CD4-positive, alpha-beta T cell treated with Interleukin-21 for 1 hour (primary cell): ENCODE results near the gene RNF180.
"Not testable (repeated sequence)": the region's sequence is repeated elsewhere in the genome, so short reads cannot be mapped to it uniquely, and the experiment has no call there.

Experiments
- DNase-seq: peaks from one replicate; pipeline ENCODE4 v3.0.0-alpha.2; 2020

Gene RNF180

GRCh38 chr5:64285188-64286130 is 119.8 kb downstream of the RNF180 start:
- DNase-seq: no peak

- no peak for DNase-seq
Measured at GRCh38 chr5:64286381-64286780, 120.7 kb downstream of the RNF180 start.

- not testable (repeated sequence) for DNase-seq
Measured at GRCh38 chr5:64288496-64288895, 122.9 kb downstream of the RNF180 start.

GRCh38 chr5:64292611-64293215 is 127.1 kb downstream of the RNF180 start:
- no peak for DNase-seq

GRCh38 chr5:64295101-64295500 is 129.5 kb downstream of the RNF180 start:
- no peak for DNase-seq

- no peak for DNase-seq
Measured at GRCh38 chr5:64298586-64298985, 132.9 kb downstream of the RNF180 start.

GRCh38 chr5:64299805-64300204 is 134.2 kb downstream of the RNF180 start:
- DNase-seq: no peak

GRCh38 chr5:64301566-64301965 is 135.9 kb downstream of the RNF180 start:
- DNase-seq: no peak

- DNase-seq: no peak
Measured at GRCh38 chr5:64308135-64308534, 142.5 kb downstream of the RNF180 start.

GRCh38 chr5:64312491-64312890 is 146.8 kb downstream of the RNF180 start:
- DNase-seq: no peak

GRCh38 chr5:64315778-64316177 is 150.1 kb downstream of the RNF180 start:
- DNase-seq: no peak

GRCh38 chr5:64318175-64318574 is 152.5 kb downstream of the RNF180 start:
- DNase-seq: no peak

GRCh38 chr5:64323591-64323990 is 157.9 kb downstream of the RNF180 start:
- no peak for DNase-seq

GRCh38 chr5:64330728-64331231 is 165.1 kb downstream of the RNF180 start:
- DNase-seq: no peak

- DNase-seq: no peak
Measured at GRCh38 chr5:64331597-64332277, 166.1 kb downstream of the RNF180 start.

GRCh38 chr5:64333886-64334285 is 168.2 kb downstream of the RNF180 start:
- DNase-seq: no peak

- no peak for DNase-seq
Measured at GRCh38 chr5:64339769-64340168, 174.1 kb downstream of the RNF180 start.

GRCh38 chr5:64340293-64340692 is 174.7 kb downstream of the RNF180 start:
- DNase-seq: no peak

GRCh38 chr5:64341340-64341739 is 175.7 kb downstream of the RNF180 start:
- DNase-seq: no peak

- DNase-seq: no peak
Measured at GRCh38 chr5:64344501-64344900, 178.9 kb downstream of the RNF180 start.

GRCh38 chr5:64347309-64347708 is 181.7 kb downstream of the RNF180 start:
- DNase-seq: no peak

- no peak for DNase-seq
Measured at GRCh38 chr5:64364426-64364825, 198.8 kb downstream of the RNF180 start.

GRCh38 chr5:64384765-64385164 is 219.1 kb downstream of the RNF180 start:
- no peak for DNase-seq

GRCh38 chr5:64397552-64397951 is 231.9 kb downstream of the RNF180 start:
- no peak for DNase-seq
